Measurements from ENCODE around the gene MEAF6. TPM values are rescaled to one million over a fixed set of nuclear protein-coding genes. Genes with fewer than 3 reads are reported as not detected.

MEAF6 gene
- total RNA-seq, 4 donors from 2014 or later, result 63.6 to 105 (median 68.7) TPM

DNA sequence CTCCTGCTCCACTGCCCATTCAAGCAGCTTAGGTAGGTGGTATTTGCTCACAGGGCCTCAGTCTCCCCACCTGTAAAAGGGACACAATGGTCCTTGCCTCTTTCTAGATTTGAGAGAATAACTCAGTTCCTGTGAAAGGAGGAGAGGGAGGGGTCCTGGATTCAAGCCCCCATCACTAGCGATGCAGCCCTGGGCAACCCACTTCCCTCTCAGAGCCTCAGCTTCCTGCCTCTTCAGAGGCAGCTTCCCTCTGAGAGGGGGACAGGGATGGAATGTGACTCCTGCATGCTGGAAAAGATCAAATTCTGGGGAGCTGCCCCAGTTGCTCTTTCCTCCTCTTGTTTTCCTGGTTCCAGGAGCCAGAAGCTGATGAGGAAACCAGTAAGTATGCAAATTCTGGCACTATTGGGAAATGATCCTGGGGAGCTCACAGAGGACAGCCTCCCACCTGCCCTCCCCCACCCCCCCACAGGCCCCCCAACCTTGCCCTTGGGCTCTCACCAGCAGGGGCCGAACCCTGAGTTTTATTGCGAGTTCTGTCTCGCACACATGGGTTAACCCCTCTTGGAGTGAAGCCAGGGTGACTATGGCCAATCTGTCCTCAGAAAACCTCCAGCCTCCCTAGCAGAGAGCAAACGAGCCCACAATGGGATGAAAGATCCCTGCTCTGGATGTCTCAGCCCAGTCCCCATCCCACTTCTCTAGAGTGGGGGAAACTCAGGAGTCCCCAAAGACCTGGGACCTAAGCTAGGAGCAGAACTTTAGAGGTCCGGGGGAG lies 28.5 kb downstream of the MEAF6 start:
- H3K4me3 ChIP-seq, result no peak overlapping the region
- H3K36me3 ChIP-seq, result peaks cover 49% of the 10 kb centered on the region
- peaks cover 53% of the 10 kb centered on the region for H3K4me1 ChIP-seq
- DNase-seq (ENCODE audit: low spot score in 2 of 2), result peak in 1 of 2 donors; percentile 76
- no peaks in the 10 kb centered on the region for H3K27me3 ChIP-seq
- H3K27ac ChIP-seq, result peak overlapping the region; percentile 80
- no peaks in the 10 kb centered on the region for H3K9me3 ChIP-seq
- WGBS, result 51% methylated on average over 4 of the region's 6 CpGs
- TF ChIP-seq, protein P1, sequence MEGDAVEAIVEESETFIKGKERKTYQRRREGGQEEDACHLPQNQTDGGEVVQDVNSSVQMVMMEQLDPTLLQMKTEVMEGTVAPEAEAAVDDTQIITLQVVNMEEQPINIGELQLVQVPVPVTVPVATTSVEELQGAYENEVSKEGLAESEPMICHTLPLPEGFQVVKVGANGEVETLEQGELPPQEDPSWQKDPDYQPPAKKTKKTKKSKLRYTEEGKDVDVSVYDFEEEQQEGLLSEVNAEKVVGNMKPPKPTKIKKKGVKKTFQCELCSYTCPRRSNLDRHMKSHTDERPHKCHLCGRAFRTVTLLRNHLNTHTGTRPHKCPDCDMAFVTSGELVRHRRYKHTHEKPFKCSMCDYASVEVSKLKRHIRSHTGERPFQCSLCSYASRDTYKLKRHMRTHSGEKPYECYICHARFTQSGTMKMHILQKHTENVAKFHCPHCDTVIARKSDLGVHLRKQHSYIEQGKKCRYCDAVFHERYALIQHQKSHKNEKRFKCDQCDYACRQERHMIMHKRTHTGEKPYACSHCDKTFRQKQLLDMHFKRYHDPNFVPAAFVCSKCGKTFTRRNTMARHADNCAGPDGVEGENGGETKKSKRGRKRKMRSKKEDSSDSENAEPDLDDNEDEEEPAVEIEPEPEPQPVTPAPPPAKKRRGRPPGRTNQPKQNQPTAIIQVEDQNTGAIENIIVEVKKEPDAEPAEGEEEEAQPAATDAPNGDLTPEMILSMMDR (IDR thresholded peaks at IDR 0.05), result no peak

DNA sequence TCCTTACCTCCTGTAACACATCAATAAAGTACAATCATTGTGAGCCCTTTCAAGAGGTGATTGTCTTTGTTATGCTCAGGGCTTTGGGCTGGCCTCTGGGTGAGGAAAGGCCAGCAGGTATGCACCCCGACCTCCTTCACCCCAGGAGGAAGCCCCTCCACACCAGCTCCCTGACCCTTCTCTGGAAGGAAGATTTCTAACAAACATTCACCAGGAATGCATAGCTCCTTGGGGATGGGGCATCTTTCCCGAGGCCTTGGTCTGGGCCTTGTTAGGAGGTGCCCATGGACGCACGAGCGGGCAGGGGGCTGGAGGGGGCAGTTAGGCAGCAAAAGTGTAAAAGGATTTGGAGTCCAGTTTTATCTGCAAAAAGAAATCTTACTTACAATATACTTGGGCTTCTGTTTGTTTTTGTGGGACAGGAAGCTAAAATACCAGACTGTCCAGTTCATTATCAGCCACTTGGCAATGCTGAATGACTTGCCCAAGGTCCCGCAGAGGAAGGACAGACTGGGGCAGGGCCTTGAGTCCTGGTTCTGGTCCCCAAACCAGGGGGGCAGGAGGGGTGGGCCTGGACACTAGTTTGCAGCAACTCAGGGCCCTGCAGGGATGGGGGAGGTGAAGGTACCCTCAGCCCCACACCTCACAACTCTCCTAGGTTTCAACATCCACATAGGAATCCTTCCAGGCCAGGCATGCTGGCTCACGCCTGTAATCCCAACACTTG lies 30.1 kb downstream of the MEAF6 start:
- peak overlapping the region; percentile 80 for H3K27ac ChIP-seq
- peaks cover 69% of the 10 kb centered on the region for H3K4me1 ChIP-seq
- H3K9me3 ChIP-seq, result no peaks in the 10 kb centered on the region
- peaks cover 47% of the 10 kb centered on the region for H3K36me3 ChIP-seq
- H3K4me3 ChIP-seq, result no peak overlapping the region
- no peak for TF ChIP-seq POLR2A (IDR thresholded peaks at IDR 0.05)
- TF ChIP-seq POLR2AphosphoS5 (IDR thresholded peaks at IDR 0.05), result no peak
- TF ChIP-seq, protein P1 (IDR thresholded peaks at IDR 0.05), result no peak
- no peak for TF ChIP-seq EP300 (IDR thresholded peaks at IDR 0.05)
- no peaks in the 10 kb centered on the region for H3K27me3 ChIP-seq
- DNase-seq (ENCODE audit: low spot score in 2 of 2), result peak; percentile 63 to 64
- WGBS, result 78% methylated on average over 6 of the region's 7 CpGs

DNA sequence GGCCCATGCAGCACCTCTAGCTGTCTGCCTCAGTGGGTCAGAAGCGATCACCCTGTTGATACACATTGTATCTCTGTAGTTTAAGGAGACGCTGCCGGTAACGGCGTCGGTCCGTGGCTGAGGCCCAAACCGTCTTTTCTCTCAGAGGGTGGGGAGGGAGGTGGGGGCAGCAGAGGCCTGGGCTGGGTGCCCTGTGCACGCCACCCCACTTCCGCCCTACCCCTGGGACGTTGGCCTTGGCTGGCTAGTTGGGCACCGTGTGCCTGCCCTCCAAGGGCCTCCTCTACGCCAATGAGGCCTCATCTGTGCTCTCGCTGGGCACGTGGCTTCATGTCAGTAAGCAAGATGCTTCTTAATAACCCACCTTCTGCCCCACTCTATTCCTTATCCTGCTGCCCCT lies 30.8 kb downstream of the MEAF6 start:
- Histone ChIP-seq H3K4me1 (peaks cover 76% of the 10 kb centered on the region), H3K27me3 (no peaks in the 10 kb centered on the region), H3K9me3 (no peaks in the 10 kb centered on the region), H3K27ac (peak overlapping the region; percentile 80), H3K4me3 (no peak overlapping the region), H3K36me3 (peaks cover 47% of the 10 kb centered on the region)
- 61% methylated on average over 14 of the region's 15 CpGs for WGBS
- peak in 1 of 2 donors; percentile 8 for DNase-seq (ENCODE audit: low spot score in 2 of 2)
- TF ChIP-seq POLR2A (IDR thresholded peaks at IDR 0.05) (no peak), EP300 (IDR thresholded peaks at IDR 0.05) (no peak), POLR2AphosphoS5 (IDR thresholded peaks at IDR 0.05) (no peak)
- TF ChIP-seq, protein P1 (IDR thresholded peaks at IDR 0.05), result no peak

DNA sequence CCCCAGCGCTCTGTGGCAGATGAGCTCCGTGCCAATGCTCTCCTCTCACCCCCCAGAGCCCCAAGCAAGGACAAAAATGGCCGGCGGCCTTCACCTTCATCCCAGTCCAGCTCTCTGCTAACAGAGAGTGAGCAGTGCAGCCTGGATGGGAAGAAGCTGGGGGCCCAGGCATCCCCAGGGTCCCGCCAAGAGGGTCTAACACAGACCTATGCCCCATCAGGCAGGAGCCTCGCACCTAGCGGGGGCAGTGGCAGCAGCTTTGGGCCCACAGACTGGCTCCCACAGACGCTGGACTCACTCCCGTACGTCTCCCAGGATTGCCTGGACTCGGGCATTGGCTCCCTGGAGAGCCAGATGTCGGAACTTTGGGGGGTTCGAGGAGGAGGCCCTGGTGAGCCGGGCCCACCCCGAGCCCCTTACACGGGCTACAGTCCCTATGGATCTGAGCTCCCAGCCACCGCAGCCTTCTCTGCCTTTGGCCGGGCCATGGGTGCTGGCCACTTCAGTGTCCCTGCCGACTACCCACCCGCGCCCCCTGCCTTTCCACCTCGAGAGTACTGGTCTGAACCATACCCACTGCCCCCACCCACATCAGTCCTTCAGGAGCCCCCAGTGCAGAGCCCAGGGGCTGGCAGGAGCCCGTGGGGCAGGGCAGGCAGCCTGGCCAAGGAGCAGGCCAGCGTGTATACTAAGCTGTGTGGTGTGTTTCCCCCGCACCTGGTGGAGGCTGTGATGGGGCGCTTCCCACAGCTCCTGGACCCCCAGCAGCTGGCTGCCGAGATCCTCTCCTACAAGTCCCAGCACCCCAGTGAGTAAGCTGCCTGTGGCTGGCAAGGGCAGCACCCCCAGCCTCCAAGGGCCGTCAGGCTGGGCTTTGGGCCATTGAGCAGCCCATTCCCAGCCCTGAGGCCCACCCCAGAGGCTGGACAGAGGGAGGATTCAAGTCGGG lies 31.5 kb downstream of the MEAF6 start:
- Histone ChIP-seq H3K27me3 (no peaks in the 10 kb centered on the region), H3K27ac (peak overlapping the region; percentile 12), H3K4me3 (no peak overlapping the region), H3K9me3 (no peaks in the 10 kb centered on the region), H3K36me3 (peaks cover 52% of the 10 kb centered on the region), H3K4me1 (peaks cover 83% of the 10 kb centered on the region)
- peak in 1 of 2 donors; percentile 75 for DNase-seq (ENCODE audit: low spot score in 2 of 2)
- 81% methylated on average over 13 of the region's 29 CpGs for WGBS
- TF ChIP-seq POLR2A (IDR thresholded peaks at IDR 0.05) (no peak), POLR2AphosphoS5 (IDR thresholded peaks at IDR 0.05) (no peak), EP300 (IDR thresholded peaks at IDR 0.05) (no peak)
- TF ChIP-seq, protein P1 (IDR thresholded peaks at IDR 0.05), result no peak

Measured in suprapubic skin (tissue), 4 donors.